ENCODE data around the gene VASP. TPM values are rescaled to one million over a fixed set of nuclear protein-coding genes. Genes with fewer than 3 reads are reported as not detected.

The VASP gene
- total RNA-seq, 1 donor from 2014 or later, result 59.0 TPM

- H3K4me3 ChIP-seq (ENCODE audit: low read depth, low read length), result no peak overlapping the region
- peaks cover 15% of the 10 kb centered on the region for H3K36me3 ChIP-seq (ENCODE audit: control insufficient read depth, insufficient read depth, low read length)
- FAIRE-seq (no peak), DNase-seq (ENCODE audit: low read depth) (no peak)
- no peak for TF ChIP-seq CTCF (IDR thresholded peaks at IDR 0.05; ENCODE audit: insufficient read depth, low read length, severe bottlenecking)
- no peaks in the 10 kb centered on the region for H3K27me3 ChIP-seq (ENCODE audit: control insufficient read depth, insufficient read depth, low read length)
Observed at GRCh38 chr19:45512881-45513483, 5.7 kb downstream of the VASP start.

- no peak for FAIRE-seq
- DNase-seq (ENCODE audit: low read depth), result no peak
- peaks cover 17% of the 10 kb centered on the region for H3K36me3 ChIP-seq (ENCODE audit: control insufficient read depth, insufficient read depth, low read length)
Observed at GRCh38 chr19:45514376-45515051, 7.2 kb downstream of the VASP start.

GRCh38 chr19:45515081-45515624 lies 7.9 kb downstream of the VASP start:
- TF ChIP-seq CTCF (IDR thresholded peaks at IDR 0.05; ENCODE audit: insufficient read depth, low read length, severe bottlenecking), result no peak
- no peaks in the 10 kb centered on the region for H3K27me3 ChIP-seq (ENCODE audit: control insufficient read depth, insufficient read depth, low read length)
- peaks cover 19% of the 10 kb centered on the region for H3K36me3 ChIP-seq (ENCODE audit: control insufficient read depth, insufficient read depth, low read length)
- DNase-seq (ENCODE audit: low read depth) (no peak), FAIRE-seq (no peak)
- no peak overlapping the region for H3K4me3 ChIP-seq (ENCODE audit: low read depth, low read length)

More at GRCh38 chr19:45514376-45515051, 7.2 kb downstream of the VASP start:
- no peak overlapping the region for H3K4me3 ChIP-seq (ENCODE audit: low read depth, low read length)
- no peaks in the 10 kb centered on the region for H3K27me3 ChIP-seq (ENCODE audit: control insufficient read depth, insufficient read depth, low read length)
- no peak for TF ChIP-seq CTCF (IDR thresholded peaks at IDR 0.05; ENCODE audit: insufficient read depth, low read length, severe bottlenecking)

- Histone ChIP-seq H3K4me3 (ENCODE audit: low read depth, low read length) (no peak overlapping the region), H3K27me3 (ENCODE audit: control insufficient read depth, insufficient read depth, low read length) (no peaks in the 10 kb centered on the region), H3K36me3 (ENCODE audit: control insufficient read depth, insufficient read depth, low read length) (peaks cover 23% of the 10 kb centered on the region)
- TF ChIP-seq CTCF (IDR thresholded peaks at IDR 0.05; ENCODE audit: insufficient read depth, low read length, severe bottlenecking), result no peak
- no peak for FAIRE-seq
- DNase-seq (ENCODE audit: low read depth), result no peak
Observed at GRCh38 chr19:45515807-45516401, 8.6 kb downstream of the VASP start.

- FAIRE-seq, result no peak
Observed at GRCh38 chr19:45517238-45517637, 10.0 kb downstream of the VASP start.

More at GRCh38 chr19:45517238-45517637, 10.0 kb downstream of the VASP start:
- no peak for DNase-seq (ENCODE audit: low read depth)
- Histone ChIP-seq H3K27me3 (ENCODE audit: control insufficient read depth, insufficient read depth, low read length) (no peaks in the 10 kb centered on the region), H3K4me3 (ENCODE audit: low read depth, low read length) (no peak overlapping the region), H3K36me3 (ENCODE audit: control insufficient read depth, insufficient read depth, low read length) (peaks cover 27% of the 10 kb centered on the region)
- TF ChIP-seq CTCF (IDR thresholded peaks at IDR 0.05; ENCODE audit: insufficient read depth, low read length, severe bottlenecking), result no peak

Measured in bronchial epithelial cell (primary cell).